CD14-positive monocyte (primary cell): ENCODE results near the gene RASSF4. TPM values are rescaled to one million over a fixed set of nuclear protein-coding genes. Genes with fewer than 3 reads are reported as not detected.

ENCODE experiments used
- DNase-seq, 3 donors: peaks; one replicate each; pipeline ENCODE4 v3.0.0-alpha.2; 2011 to 2022
- H2AFZ ChIP-seq: 2 replicates; pipeline ENCODE4 v1.6.0; 2012; ENCODE audit warnings: mild to moderate bottlenecking, low read depth, low read length, inconsistent platforms; ENCODE audit not compliant: insufficient read depth, poor library complexity, severe bottlenecking
- H3K27ac ChIP-seq, 2 donors: 1 replicate in 1 of 2; 2 replicates in 1 of 2; pipeline ENCODE4 v1.5.1; 2012 to 2013; ENCODE audit warnings: low read length in 2 of 2, control low read depth in 1 of 2, inconsistent platforms in 1 of 2, low read depth in 1 of 2, mild to moderate bottlenecking in 1 of 2
- H3K27me3 ChIP-seq, 2 donors: one replicate each; pipeline versions ENCODE4 v1.6.0 to v1.6.1; 2011 to 2013; ENCODE audit warnings: low read length in 2 of 2; ENCODE audit not compliant: control insufficient read depth in 2 of 2, insufficient read depth in 2 of 2
- H3K36me3 ChIP-seq, 2 donors: replicated peaks in 1 of 2; 1 replicate in 1 of 2; 2 replicates in 1 of 2; pipeline versions ENCODE4 v1.5.1 to v1.6.1; 2012 to 2013; ENCODE audit warnings: low read length in 2 of 2, control low read depth in 1 of 2, inconsistent platforms in 1 of 2, mild to moderate bottlenecking in 1 of 2; ENCODE audit not compliant: insufficient read depth in 2 of 2, control insufficient read depth in 1 of 2
- H3K4me1 ChIP-seq, 2 donors: 1 replicate in 1 of 2; 2 replicates in 1 of 2; pipeline versions ENCODE4 v1.5.1 to v1.6.1; 2012 to 2013; ENCODE audit warnings: low read length in 2 of 2, control low read depth in 1 of 2, inconsistent platforms in 1 of 2, mild to moderate bottlenecking in 1 of 2, moderate library complexity in 1 of 2; ENCODE audit not compliant: insufficient read depth in 2 of 2, control insufficient read depth in 1 of 2
- H3K4me2 ChIP-seq: replicated peaks from 2 replicates; pipeline ENCODE3; 2012; ENCODE audit warnings: low read length, moderate library complexity, mild to moderate bottlenecking; ENCODE audit not compliant: poor library complexity, severe bottlenecking; ENCODE audit errors: extremely low read depth
- H3K4me3 ChIP-seq, 3 experiments: fragments of 200-600 bp in 1 of 3; sonication (generic) in 1 of 3; replicated peaks in 1 of 3; 1 replicate in 2 of 3; 2 replicates in 1 of 3; pipeline ENCODE4 v1.5.1; 2011 to 2013; ENCODE audit warnings: low read length in 3 of 3, mild to moderate bottlenecking in 3 of 3, control low read depth in 2 of 3, low read depth in 2 of 3, inconsistent platforms in 1 of 3, moderate library complexity in 1 of 3
- H3K79me2 ChIP-seq: 2 replicates; pipeline ENCODE4 v1.6.0; 2012; ENCODE audit warnings: mild to moderate bottlenecking, control low read depth, inconsistent platforms, low read length, moderate library complexity; ENCODE audit not compliant: insufficient read depth
- H3K9ac ChIP-seq: 2 replicates; pipeline ENCODE4 v1.6.0; 2017; ENCODE audit warnings: low read length, mild to moderate bottlenecking; ENCODE audit not compliant: insufficient read depth, poor library complexity, severe bottlenecking
- H3K9me3 ChIP-seq, 2 donors: replicated peaks in 1 of 2; 1 replicate in 1 of 2; 2 replicates in 1 of 2; pipeline versions ENCODE4 v1.5.1 to v1.6.1; 2012 to 2013; ENCODE audit warnings: low read length in 2 of 2, control low read depth in 1 of 2; ENCODE audit not compliant: control insufficient read depth in 1 of 2, insufficient read depth in 1 of 2
- H4K20me1 ChIP-seq: 2 replicates; pipeline ENCODE4 v1.6.0; 2012; ENCODE audit warnings: mild to moderate bottlenecking, low read length, control low read depth, moderate library complexity; ENCODE audit not compliant: insufficient read depth
- H3K27ac Mint-ChIP-seq, 7 donors: one replicate each; pipeline ENCODE4 v1.8.0; 2020; ENCODE audit warnings: mild to moderate bottlenecking in 7 of 7, mixed read lengths in 7 of 7, moderate library complexity in 6 of 7, inconsistent platforms in 2 of 7
- H3K27me3 Mint-ChIP-seq, 3 donors: one replicate each; pipeline ENCODE4 v1.8.0; 2021 to 2022; ENCODE audit warnings: low read depth in 3 of 3, mild to moderate bottlenecking in 3 of 3, mixed read lengths in 3 of 3, moderate library complexity in 3 of 3, inconsistent platforms in 1 of 3
- H3K36me3 Mint-ChIP-seq, 2 donors: one replicate each; pipeline ENCODE4 v1.8.0; 2020; ENCODE audit warnings: mixed read lengths in 2 of 2, inconsistent platforms in 1 of 2, mild to moderate bottlenecking in 1 of 2
- H3K4me1 Mint-ChIP-seq: one replicate; pipeline ENCODE4 v1.8.0; 2020; ENCODE audit warnings: mild to moderate bottlenecking, mixed read lengths
- H3K4me3 Mint-ChIP-seq, 2 donors: one replicate each; pipeline ENCODE4 v1.8.0; 2020; ENCODE audit warnings: mild to moderate bottlenecking in 2 of 2, mixed read lengths in 2 of 2, moderate library complexity in 1 of 2
- H3K9me3 Mint-ChIP-seq, 7 donors: one replicate each; pipeline ENCODE4 v1.8.0; 2020 to 2022; ENCODE audit warnings: mixed read lengths in 7 of 7, mild to moderate bottlenecking in 6 of 7, moderate library complexity in 6 of 7, inconsistent platforms in 2 of 7
- WGBS: methylation state at CpG from one replicate; pipeline ENCODE4 v1.1.5; 2013; ENCODE audit warnings: missing lambda C conversion rate; ENCODE audit not compliant: insufficient coverage; 5-methylcytosine and 5-hydroxymethylcytosine counted together
- intact Hi-C, 2 donors: fragments of 100-400 bp; cut with micrococcal nuclease; formaldehyde crosslinking; loops; one replicate each; pipeline versions ENCODE4 v1.15.0 to v1.15.1; 2023
- polyA plus RNA-seq, 3 donors: library from polyadenylated mRNA; depleted of rRNA in 1 of 3; unstranded in 2 of 3; stranded (reverse) in 1 of 3; fragments of 300-500 nt in 2 of 3; fragments of >200 nt in 1 of 3; fragmentation: Illumina TruSeq in 2 of 3; gene quantifications; 1 replicate in 2 of 3; 2 replicates in 1 of 3; pipeline ENCODE4 v1.2.3, GENCODE V29; 2012 to 2021
- TF ChIP-seq, protein P1 (sequence below): fragments of 200-600 bp; IDR thresholded peaks from one replicate; pipeline ENCODE4 v1.8.0; 2022; ENCODE audit warnings: antibody characterized with exemption, mild to moderate bottlenecking

Gene RASSF4
- polyA plus RNA-seq, 3 donors: 117 to 290 (median 120) TPM

DNA sequence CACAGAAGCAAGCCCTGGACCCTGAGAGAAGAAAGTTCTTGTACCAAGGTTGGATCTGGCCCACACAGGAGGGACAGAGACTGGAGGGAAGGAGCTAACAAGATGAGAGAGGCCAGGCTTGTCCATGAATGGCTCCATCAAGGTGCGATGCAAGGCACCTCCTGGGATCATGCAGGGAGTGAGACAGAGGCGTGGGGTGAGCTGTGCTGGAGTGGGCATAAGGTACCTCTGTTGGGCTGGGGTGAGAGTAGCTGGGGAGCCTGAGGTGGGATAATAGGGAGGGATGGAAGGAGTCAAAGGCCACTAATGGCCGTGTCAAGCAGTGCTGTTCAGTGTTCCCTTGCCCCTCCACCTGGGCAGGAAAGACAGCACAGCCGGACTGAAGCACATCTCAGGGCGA is 38.5 kb upstream of the RASSF4 start:
- Histone ChIP-seq H3K79me2 (no peaks in the 10 kb centered on the region), H3K4me2 (no peak overlapping the region), H3K9ac (no peak overlapping the region), H3K4me3 (no peak overlapping the region), H3K36me3 (no peaks in the 10 kb centered on the region), H3K4me1 (no peaks in the 10 kb centered on the region), H2AFZ (no peak overlapping the region), H3K27ac (no peak overlapping the region), H4K20me1 (no peaks in the 10 kb centered on the region), H3K9me3 (no peaks in the 10 kb centered on the region), H3K27me3 (no peaks in the 10 kb centered on the region)
- Mint-ChIP-seq H3K27ac (no peak overlapping the region), H3K36me3 (peaks cover 0 to 3% of the 10 kb centered on the region in 2 donors), H3K9me3 (peaks cover 0 to 9% (median 8%) of the 10 kb centered on the region in 7 donors), H3K4me3 (no peak overlapping the region), H3K27me3 (peaks cover 0 to 3% (median 0%) of the 10 kb centered on the region in 3 donors), H3K4me1 (peaks cover 2% of the 10 kb centered on the region)
- TF ChIP-seq, protein P1, sequence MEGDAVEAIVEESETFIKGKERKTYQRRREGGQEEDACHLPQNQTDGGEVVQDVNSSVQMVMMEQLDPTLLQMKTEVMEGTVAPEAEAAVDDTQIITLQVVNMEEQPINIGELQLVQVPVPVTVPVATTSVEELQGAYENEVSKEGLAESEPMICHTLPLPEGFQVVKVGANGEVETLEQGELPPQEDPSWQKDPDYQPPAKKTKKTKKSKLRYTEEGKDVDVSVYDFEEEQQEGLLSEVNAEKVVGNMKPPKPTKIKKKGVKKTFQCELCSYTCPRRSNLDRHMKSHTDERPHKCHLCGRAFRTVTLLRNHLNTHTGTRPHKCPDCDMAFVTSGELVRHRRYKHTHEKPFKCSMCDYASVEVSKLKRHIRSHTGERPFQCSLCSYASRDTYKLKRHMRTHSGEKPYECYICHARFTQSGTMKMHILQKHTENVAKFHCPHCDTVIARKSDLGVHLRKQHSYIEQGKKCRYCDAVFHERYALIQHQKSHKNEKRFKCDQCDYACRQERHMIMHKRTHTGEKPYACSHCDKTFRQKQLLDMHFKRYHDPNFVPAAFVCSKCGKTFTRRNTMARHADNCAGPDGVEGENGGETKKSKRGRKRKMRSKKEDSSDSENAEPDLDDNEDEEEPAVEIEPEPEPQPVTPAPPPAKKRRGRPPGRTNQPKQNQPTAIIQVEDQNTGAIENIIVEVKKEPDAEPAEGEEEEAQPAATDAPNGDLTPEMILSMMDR: no peak
- intact Hi-C loops: no loop called here
- no peak for DNase-seq
- 98% methylated on average over 4 of the region's 5 CpGs for WGBS

DNA sequence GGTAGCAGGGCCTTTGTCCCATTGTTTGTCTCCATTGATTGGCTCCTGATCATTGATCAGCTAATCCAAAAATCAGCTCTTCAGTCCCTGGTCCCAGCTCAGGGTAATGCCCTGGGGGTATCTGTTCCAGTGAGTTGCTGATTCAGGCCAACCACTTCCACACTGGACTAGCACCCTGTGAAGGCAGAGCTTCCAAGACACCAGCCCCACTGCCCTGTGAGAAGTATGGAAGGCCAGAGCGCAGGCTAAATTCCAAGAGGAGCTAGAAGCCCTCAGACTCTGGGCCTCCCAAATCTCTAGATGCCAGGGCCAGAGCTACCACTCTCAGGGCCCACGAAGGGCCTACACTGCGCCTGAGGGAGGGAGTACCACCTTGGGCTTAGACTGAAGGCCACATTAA is 38.1 kb upstream of the RASSF4 start:
- peaks cover 0 to 3% (median 0%) of the 10 kb centered on the region in 3 donors for H3K27me3 Mint-ChIP-seq
- H3K4me3 Mint-ChIP-seq: no peak overlapping the region
- no peak overlapping the region for H3K4me2 ChIP-seq
- H4K20me1 ChIP-seq: no peaks in the 10 kb centered on the region
- H3K9ac ChIP-seq: no peak overlapping the region
- H2AFZ ChIP-seq: no peak overlapping the region
- peaks cover 0 to 3% of the 10 kb centered on the region in 2 donors for H3K36me3 Mint-ChIP-seq
- WGBS: 95% methylated on average over 3 of the region's 3 CpGs
- no peaks in the 10 kb centered on the region for H3K9me3 ChIP-seq
- H3K4me1 Mint-ChIP-seq: peaks cover 2% of the 10 kb centered on the region
- no peaks in the 10 kb centered on the region for H3K79me2 ChIP-seq
- H3K4me3 ChIP-seq: no peak overlapping the region
- no peak overlapping the region for H3K27ac ChIP-seq
- no peaks in the 10 kb centered on the region for H3K27me3 ChIP-seq
- no peak for DNase-seq
- H3K9me3 Mint-ChIP-seq: peaks cover 0 to 9% (median 8%) of the 10 kb centered on the region in 7 donors
- no peaks in the 10 kb centered on the region for H3K36me3 ChIP-seq
- peaks cover 0 to under 1% of the 10 kb centered on the region in 2 donors for H3K4me1 ChIP-seq
- TF ChIP-seq, protein P1: no peak
- intact Hi-C loops: no loop called here
- H3K27ac Mint-ChIP-seq: no peak overlapping the region
